Measurements from ENCODE around the gene ARHGEF12.

The ARHGEF12 gene

GRCh38 chr11:120303004-120303637 lies 33.1 kb upstream of the ARHGEF12 start:
- Histone ChIP-seq H3K56ac (ENCODE audit: low read length) (no peak overlapping the region), H2BK5ac (ENCODE audit: low read length) (no peak overlapping the region), H4K8ac (ENCODE audit: low read depth, low read length) (no peak overlapping the region), H3K79me2 (ENCODE audit: control insufficient read depth, insufficient read depth, low read length) (no peaks in the 10 kb centered on the region), H3K18ac (ENCODE audit: low read length) (no peak overlapping the region), H3K23ac (ENCODE audit: low read length) (no peak overlapping the region), H3K36me3 (ENCODE audit: control insufficient read depth, insufficient read depth, low read length) (no peaks in the 10 kb centered on the region), H3K9ac (ENCODE audit: low read length) (no peak overlapping the region), H3K4me3 (ENCODE audit: low read length) (no peak overlapping the region), H3K27me3 (ENCODE audit: insufficient read depth, low read length, poor library complexity) (no peaks in the 10 kb centered on the region), H3K4ac (ENCODE audit: low read depth, low read length) (no peak overlapping the region), H3K27ac (ENCODE audit: low read depth, low read length) (no peak overlapping the region), H3K4me1 (ENCODE audit: control insufficient read depth, low read depth, low read length) (no peaks in the 10 kb centered on the region), H3K79me1 (ENCODE audit: low read length) (no peaks in the 10 kb centered on the region), H2BK15ac (replicated peaks; ENCODE audit: low read depth) (no peak overlapping the region), H4K5ac (ENCODE audit: low read length) (no peak overlapping the region), H2BK120ac (ENCODE audit: low read depth, low read length) (no peak overlapping the region), H2AK5ac (ENCODE audit: low read length) (no peak overlapping the region), H3K4me2 (ENCODE audit: low read length) (no peak overlapping the region)
- peak; percentile 91 for DNase-seq
- no CpG with 5 or more reads among the region's 3 CpGs for WGBS (ENCODE audit: extremely low coverage, insufficient coverage, low lambda C conversion rate)

GRCh38 chr11:120304526-120304925 lies 31.7 kb upstream of the ARHGEF12 start:
- no peak overlapping the region for H3K23ac ChIP-seq (ENCODE audit: low read length)
- H4K5ac ChIP-seq (ENCODE audit: low read length), result no peak overlapping the region

GRCh38 chr11:120305286-120305685 lies 30.9 kb upstream of the ARHGEF12 start:
- H2AK5ac ChIP-seq (ENCODE audit: low read length), result no peak overlapping the region
- no CpG with 5 or more reads among the region's 12 CpGs for WGBS (ENCODE audit: extremely low coverage, insufficient coverage, low lambda C conversion rate)

More at GRCh38 chr11:120304526-120304925, 31.7 kb upstream of the ARHGEF12 start:
- H3K18ac ChIP-seq (ENCODE audit: low read length), result no peak overlapping the region
- H3K27ac ChIP-seq (ENCODE audit: low read depth, low read length), result no peak overlapping the region
- no peaks in the 10 kb centered on the region for H3K36me3 ChIP-seq (ENCODE audit: control insufficient read depth, insufficient read depth, low read length)
- no peak overlapping the region for H3K9ac ChIP-seq (ENCODE audit: low read length)
- no peak overlapping the region for H2BK15ac ChIP-seq (replicated peaks; ENCODE audit: low read depth)
- no peak overlapping the region for H3K4me3 ChIP-seq (ENCODE audit: low read length)
- no peak overlapping the region for H4K8ac ChIP-seq (ENCODE audit: low read depth, low read length)
- no peaks in the 10 kb centered on the region for H3K4me1 ChIP-seq (ENCODE audit: control insufficient read depth, low read depth, low read length)
- no peak overlapping the region for H3K4ac ChIP-seq (ENCODE audit: low read depth, low read length)
- H2AK5ac ChIP-seq (ENCODE audit: low read length), result no peak overlapping the region
- H2BK5ac ChIP-seq (ENCODE audit: low read length), result no peak overlapping the region
- DNase-seq, result no peak
- H3K56ac ChIP-seq (ENCODE audit: low read length), result no peak overlapping the region
- no peak overlapping the region for H3K4me2 ChIP-seq (ENCODE audit: low read length)
- no peak overlapping the region for H2BK120ac ChIP-seq (ENCODE audit: low read depth, low read length)
- no peaks in the 10 kb centered on the region for H3K27me3 ChIP-seq (ENCODE audit: insufficient read depth, low read length, poor library complexity)
- H3K79me2 ChIP-seq (ENCODE audit: control insufficient read depth, insufficient read depth, low read length), result no peaks in the 10 kb centered on the region
- H3K79me1 ChIP-seq (ENCODE audit: low read length), result no peaks in the 10 kb centered on the region

GRCh38 chr11:120306519-120307242 lies 29.5 kb upstream of the ARHGEF12 start:
- Histone ChIP-seq H4K8ac (ENCODE audit: low read depth, low read length) (no peak overlapping the region), H3K4me3 (ENCODE audit: low read length) (no peak overlapping the region), H3K4me2 (ENCODE audit: low read length) (no peak overlapping the region), H3K4ac (ENCODE audit: low read depth, low read length) (no peak overlapping the region), H3K9ac (ENCODE audit: low read length) (no peak overlapping the region), H3K56ac (ENCODE audit: low read length) (peak overlapping the region; percentile 12), H3K27me3 (ENCODE audit: insufficient read depth, low read length, poor library complexity) (no peaks in the 10 kb centered on the region), H4K5ac (ENCODE audit: low read length) (no peak overlapping the region), H3K23ac (ENCODE audit: low read length) (no peak overlapping the region), H3K36me3 (ENCODE audit: control insufficient read depth, insufficient read depth, low read length) (no peaks in the 10 kb centered on the region), H2BK120ac (ENCODE audit: low read depth, low read length) (no peak overlapping the region), H2BK15ac (replicated peaks; ENCODE audit: low read depth) (no peak overlapping the region), H2AK5ac (ENCODE audit: low read length) (no peak overlapping the region), H3K4me1 (ENCODE audit: control insufficient read depth, low read depth, low read length) (no peaks in the 10 kb centered on the region), H3K27ac (ENCODE audit: low read depth, low read length) (no peak overlapping the region), H3K18ac (ENCODE audit: low read length) (no peak overlapping the region), H3K79me2 (ENCODE audit: control insufficient read depth, insufficient read depth, low read length) (no peaks in the 10 kb centered on the region), H3K79me1 (ENCODE audit: low read length) (no peaks in the 10 kb centered on the region), H2BK5ac (ENCODE audit: low read length) (no peak overlapping the region)
- WGBS (ENCODE audit: extremely low coverage, insufficient coverage, low lambda C conversion rate), result no CpG with 5 or more reads among the region's 11 CpGs
- DNase-seq, result peak; percentile 78

More at GRCh38 chr11:120305286-120305685, 30.9 kb upstream of the ARHGEF12 start:
- H2BK120ac ChIP-seq (ENCODE audit: low read depth, low read length), result no peak overlapping the region
- H3K18ac ChIP-seq (ENCODE audit: low read length), result no peak overlapping the region
- no peaks in the 10 kb centered on the region for H3K27me3 ChIP-seq (ENCODE audit: insufficient read depth, low read length, poor library complexity)
- no peak overlapping the region for H3K56ac ChIP-seq (ENCODE audit: low read length)
- no peaks in the 10 kb centered on the region for H3K79me1 ChIP-seq (ENCODE audit: low read length)
- no peaks in the 10 kb centered on the region for H3K79me2 ChIP-seq (ENCODE audit: control insufficient read depth, insufficient read depth, low read length)
- H2BK15ac ChIP-seq (replicated peaks; ENCODE audit: low read depth), result no peak overlapping the region
- no peaks in the 10 kb centered on the region for H3K36me3 ChIP-seq (ENCODE audit: control insufficient read depth, insufficient read depth, low read length)
- H4K8ac ChIP-seq (ENCODE audit: low read depth, low read length), result no peak overlapping the region
- H4K5ac ChIP-seq (ENCODE audit: low read length), result no peak overlapping the region
- H3K4ac ChIP-seq (ENCODE audit: low read depth, low read length), result no peak overlapping the region
- H3K4me3 ChIP-seq (ENCODE audit: low read length), result no peak overlapping the region
- no peak overlapping the region for H3K23ac ChIP-seq (ENCODE audit: low read length)
- no peak overlapping the region for H3K27ac ChIP-seq (ENCODE audit: low read depth, low read length)
- H3K4me2 ChIP-seq (ENCODE audit: low read length), result no peak overlapping the region
- no peak for DNase-seq
- no peak overlapping the region for H2BK5ac ChIP-seq (ENCODE audit: low read length)
- no peaks in the 10 kb centered on the region for H3K4me1 ChIP-seq (ENCODE audit: control insufficient read depth, low read depth, low read length)
- no peak overlapping the region for H3K9ac ChIP-seq (ENCODE audit: low read length)

GRCh38 chr11:120307476-120307875 lies 28.7 kb upstream of the ARHGEF12 start:
- H3K4me2 ChIP-seq (ENCODE audit: low read length), result no peak overlapping the region
- no peak overlapping the region for H3K56ac ChIP-seq (ENCODE audit: low read length)
- WGBS (ENCODE audit: extremely low coverage, insufficient coverage, low lambda C conversion rate), result no CpG with 5 or more reads among the region's 11 CpGs
- H2BK5ac ChIP-seq (ENCODE audit: low read length), result no peak overlapping the region
- no peak overlapping the region for H3K4me3 ChIP-seq (ENCODE audit: low read length)
- H3K79me1 ChIP-seq (ENCODE audit: low read length), result no peaks in the 10 kb centered on the region
- no peaks in the 10 kb centered on the region for H3K27me3 ChIP-seq (ENCODE audit: insufficient read depth, low read length, poor library complexity)
- no peak overlapping the region for H3K4ac ChIP-seq (ENCODE audit: low read depth, low read length)
- no peak overlapping the region for H4K8ac ChIP-seq (ENCODE audit: low read depth, low read length)
- DNase-seq, result no peak
- no peak overlapping the region for H3K9ac ChIP-seq (ENCODE audit: low read length)
- H4K5ac ChIP-seq (ENCODE audit: low read length), result no peak overlapping the region
- no peak overlapping the region for H3K18ac ChIP-seq (ENCODE audit: low read length)
- H3K23ac ChIP-seq (ENCODE audit: low read length), result no peak overlapping the region
- no peaks in the 10 kb centered on the region for H3K4me1 ChIP-seq (ENCODE audit: control insufficient read depth, low read depth, low read length)
- H2BK120ac ChIP-seq (ENCODE audit: low read depth, low read length), result no peak overlapping the region
- H3K36me3 ChIP-seq (ENCODE audit: control insufficient read depth, insufficient read depth, low read length), result no peaks in the 10 kb centered on the region
- no peaks in the 10 kb centered on the region for H3K79me2 ChIP-seq (ENCODE audit: control insufficient read depth, insufficient read depth, low read length)
- no peak overlapping the region for H2AK5ac ChIP-seq (ENCODE audit: low read length)
- H3K27ac ChIP-seq (ENCODE audit: low read depth, low read length), result no peak overlapping the region
- H2BK15ac ChIP-seq (replicated peaks; ENCODE audit: low read depth), result no peak overlapping the region

All from mesendoderm (in vitro differentiated cells).